Measurements from ENCODE around the gene FNDC1.

GRCh38 chr6:159137676-159138075, 31.5 kb upstream of the FNDC1 start:
- no peak for TF ChIP-seq CTCF (IDR thresholded peaks at IDR 0.05; ENCODE audit: borderline replicate concordance, extremely low read depth, low read length, poor library complexity, severe bottlenecking)
- TF ChIP-seq EZH2 (IDR thresholded peaks at IDR 0.05; ENCODE audit: borderline replicate concordance, low read depth, low read length, severe bottlenecking) = no peak

Measured in DND-41 (cell line).